Heart right ventricle (tissue), 16 donors: Measurements from ENCODE around the gene TMC5. TPM values are rescaled to one million over a fixed set of nuclear protein-coding genes. Genes with fewer than 3 reads are reported as not detected.

ENCODE experiments used
- ATAC-seq, 8 donors: fragments of 200-7000 bp; cut with Tn5 transposase; one replicate each; pipeline ENCODE4 v1.9.1; 2020; ENCODE audit warnings: mild to moderate bottlenecking in 8 of 8, moderate library complexity in 8 of 8, moderate number of reproducible peaks in 1 of 8
- DNase-seq, 2 donors: peaks; one replicate each; pipeline ENCODE4 v3.0.0-alpha.2; 2020
- H3K27ac ChIP-seq, 10 donors: fragments of 200-600 bp; sonication (generic) in 2 of 10; one replicate each; pipeline versions ENCODE4 v1.5.0 to v1.8.0; 2020 to 2022; ENCODE audit warnings: mild to moderate bottlenecking in 3 of 10
- H3K27me3 ChIP-seq, 7 donors: fragments of 200-600 bp; one replicate each; pipeline ENCODE4 v1.8.0; 2021 to 2022; ENCODE audit warnings: mild to moderate bottlenecking in 2 of 7
- H3K36me3 ChIP-seq, 9 donors: fragments of 200-600 bp; sonication (generic) in 1 of 9; one replicate each; pipeline versions ENCODE4 v1.5.0 to v1.8.0; 2020 to 2022; ENCODE audit warnings: mild to moderate bottlenecking in 2 of 9
- H3K4me1 ChIP-seq, 9 donors: fragments of 200-600 bp; sonication (generic) in 1 of 9; one replicate each; pipeline versions ENCODE4 v1.5.0 to v1.8.0; 2020 to 2022; ENCODE audit warnings: mild to moderate bottlenecking in 4 of 9
- H3K4me3 ChIP-seq, 10 donors: fragments of 200-600 bp; sonication (generic) in 2 of 10; one replicate each; pipeline versions ENCODE4 v1.5.0 to v1.8.0; 2020 to 2022; ENCODE audit warnings: mild to moderate bottlenecking in 7 of 10, moderate library complexity in 2 of 10
- H3K9me3 ChIP-seq, 11 donors: fragments of 200-600 bp in 10 of 11; sonication (generic) in 2 of 11; one replicate each; pipeline versions ENCODE4 v1.5.0 to v1.8.0; 2013 to 2022; ENCODE audit warnings: mild to moderate bottlenecking in 2 of 11, control low read depth in 1 of 11, moderate library complexity in 1 of 11
- CTCF ChIP-seq, 9 donors: fragments of 200-600 bp; sonication (generic) in 2 of 9; IDR thresholded peaks; one replicate each; pipeline versions ENCODE4 v1.5.0 to v1.8.0; 2021 to 2022; ENCODE audit warnings: antibody characterized with exemption in 9 of 9, mild to moderate bottlenecking in 5 of 9, moderate library complexity in 1 of 9
- WGBS, 2 donors: extraction: QIAGEN DNeasy Blood & Tissue Kit; methylation state at CpG; one replicate each; pipeline ENCODE4 v1.1.7; 2013; ENCODE audit warnings: inconsistent platforms in 1 of 2; 5-methylcytosine and 5-hydroxymethylcytosine counted together
- intact Hi-C, 10 donors: fragments of 100-400 bp; cut with DNase I; formaldehyde crosslinking; loops; one replicate each; pipeline versions ENCODE4 v1.11.1 to v1.14.2; 2022
- polyA plus RNA-seq, 2 donors: library from polyadenylated mRNA; stranded (reverse); fragments of 200-250 nt; gene quantifications; one replicate each; pipeline ENCODE4 v1.2.3, GENCODE V29; 2013
- total RNA-seq, 10 donors: library from RNA; stranded (reverse); fragmentation: NEBNext Ultra II Directional in 3 of 10; extraction: Animal tissue kit (Norgen Biotek cat#: 25700) in 3 of 10; gene quantifications; one replicate each; pipeline versions ENCODE4 v1.2.1 to v1.2.4, GENCODE V29; 2021 to 2023
- donor health status: Arrhythmogenic right ventricular cardiomyopathy.
- donor health status: ischemic (EF 13 %, LVEDD 7.1; RV severe dilation, severe dysfunction).
- donor health status: healthy with polysubstance abuse.
- donor health status: DM: no; HTN: yes; CAD: no.
- donor health status: DM: no; HTN: no; CAD: no.
- donor health status: ischemic (EF 25% LVEDD 6.9; RV normal size, moderate dysfunction).
- donor health status: ischemic (EF 25% LVEDD 5.7; RV mildly dilated, moderate dysfunction).
- donor health status: healthy.
- donor health status: DM: yes; HTN: yes; CAD: no.
- donor health status: Ischemic cardiomyopathy.
- donor health status: ischemic (EF 35%, LVEDD 5.7; RV mildly dilated, moderate dysfunction).
- donor health status: nonischemic (EF 11% LVEDD 7.7; RV severe dilation, severe dysfunction).
- donor health status: DM: yes; HTN: yes; CAD: no.
- donor health status: PGD.
- donor health status: ischemic (EF 29% LVEDD 5.4; RV normal size, mild dysfunction).
- donor health status: nonischemic (EF 23%, LVEDD 6.1; RV moderate dilation, normal function).

TMC5 gene
- total and polyA plus RNA-seq, 12 donors, result under 0.01 to 0.13 (median 0.10) TPM; not detected in 8

GRCh38 chr16:19460397-19460796 is 42.7 kb downstream of the TMC5 start:
- no peaks in the 10 kb centered on the region for H3K4me1 ChIP-seq
- H3K27me3 ChIP-seq, result peaks cover 0 to 17% (median 0%) of the 10 kb centered on the region in 7 donors
- TF ChIP-seq CTCF (IDR thresholded peaks at IDR 0.05), result no peak
- H3K36me3 ChIP-seq, result no peaks in the 10 kb centered on the region
- DNase-seq (no peak), ATAC-seq (no peak)
- WGBS, 2 donors, result 87 to 91% methylated on average over 2 of the region's 2 CpGs
- no peaks in the 10 kb centered on the region for H3K9me3 ChIP-seq
- no peak overlapping the region for H3K27ac ChIP-seq
- H3K4me3 ChIP-seq, result no peak overlapping the region
- intact Hi-C loops, result no loop called here

- no peak for ATAC-seq
- 90 to 91% methylated on average over 12 of the region's 12 CpGs for WGBS, 2 donors
- DNase-seq, result no peak
- no peaks in the 10 kb centered on the region for H3K36me3 ChIP-seq
- TF ChIP-seq CTCF (IDR thresholded peaks at IDR 0.05), result no peak
- H3K4me3 ChIP-seq, result no peak overlapping the region
- peaks cover 0 to 2% (median 0%) of the 10 kb centered on the region in 7 donors for H3K27me3 ChIP-seq
- intact Hi-C loops, result no loop called here
- peaks cover 0 to 3% (median 0%) of the 10 kb centered on the region in 11 donors for H3K9me3 ChIP-seq
- no peaks in the 10 kb centered on the region for H3K4me1 ChIP-seq
- H3K27ac ChIP-seq, result no peak overlapping the region
Observed at GRCh38 chr16:19463468-19464315, 46.0 kb downstream of the TMC5 start.

DNA sequence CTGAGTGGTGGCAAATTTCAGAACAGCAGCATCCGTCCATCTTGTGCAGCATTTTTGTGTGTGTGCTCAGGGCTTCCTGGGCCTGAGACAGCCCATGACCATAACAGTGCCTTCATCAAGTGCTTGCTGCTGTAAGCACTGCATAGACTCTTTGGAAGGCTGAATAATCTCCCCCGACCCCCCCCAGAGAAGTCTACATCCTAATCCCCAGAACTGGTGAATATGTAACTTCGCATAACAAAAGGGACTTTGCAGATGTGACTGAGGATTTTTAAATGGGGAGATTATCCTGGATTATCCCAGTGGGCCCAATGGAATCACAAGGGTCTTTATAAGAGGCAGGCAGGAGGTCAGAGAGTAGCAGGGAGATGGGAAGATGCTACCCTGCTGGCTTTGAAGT is 50.6 kb downstream of the TMC5 start:
- intact Hi-C loops, result no loop called here

GRCh38 chr16:19472482-19472881 is 54.8 kb downstream of the TMC5 start:
- Histone ChIP-seq H3K4me1 (no peaks in the 10 kb centered on the region), H3K4me3 (no peak overlapping the region), H3K27me3 (peaks cover 0 to 5% (median 0%) of the 10 kb centered on the region in 7 donors), H3K9me3 (peaks cover 0 to 4% (median 0%) of the 10 kb centered on the region in 11 donors), H3K27ac (no peak overlapping the region), H3K36me3 (no peaks in the 10 kb centered on the region)
- DNase-seq (no peak), ATAC-seq (no peak)
- intact Hi-C loops, result no loop called here
- WGBS, 2 donors, result 71 to 85% methylated on average over 6 of the region's 6 CpGs
- no peak for TF ChIP-seq CTCF (IDR thresholded peaks at IDR 0.05)

More for the DNA sequence above, 50.6 kb downstream of the TMC5 start:
- Histone ChIP-seq H3K9me3 (peaks cover 0 to 4% (median 0%) of the 10 kb centered on the region in 11 donors), H3K27me3 (no peaks in the 10 kb centered on the region), H3K4me3 (no peak overlapping the region), H3K4me1 (no peaks in the 10 kb centered on the region), H3K27ac (no peak overlapping the region), H3K36me3 (no peaks in the 10 kb centered on the region)
- WGBS, 2 donors, result 72 to 81% methylated on average over 3 of the region's 3 CpGs
- DNase-seq (no peak), ATAC-seq (no peak)
- TF ChIP-seq CTCF (IDR thresholded peaks at IDR 0.05), result no peak
